ENCODE results near the gene LRWD1. TPM values are rescaled to one million over a fixed set of nuclear protein-coding genes. Genes with fewer than 3 reads are reported as not detected.

The LRWD1 gene
- total and polyA plus RNA-seq, 2 of the 4 experiments (the other 2 are of a cell fraction): 20.3 to 27.2 TPM

DNA sequence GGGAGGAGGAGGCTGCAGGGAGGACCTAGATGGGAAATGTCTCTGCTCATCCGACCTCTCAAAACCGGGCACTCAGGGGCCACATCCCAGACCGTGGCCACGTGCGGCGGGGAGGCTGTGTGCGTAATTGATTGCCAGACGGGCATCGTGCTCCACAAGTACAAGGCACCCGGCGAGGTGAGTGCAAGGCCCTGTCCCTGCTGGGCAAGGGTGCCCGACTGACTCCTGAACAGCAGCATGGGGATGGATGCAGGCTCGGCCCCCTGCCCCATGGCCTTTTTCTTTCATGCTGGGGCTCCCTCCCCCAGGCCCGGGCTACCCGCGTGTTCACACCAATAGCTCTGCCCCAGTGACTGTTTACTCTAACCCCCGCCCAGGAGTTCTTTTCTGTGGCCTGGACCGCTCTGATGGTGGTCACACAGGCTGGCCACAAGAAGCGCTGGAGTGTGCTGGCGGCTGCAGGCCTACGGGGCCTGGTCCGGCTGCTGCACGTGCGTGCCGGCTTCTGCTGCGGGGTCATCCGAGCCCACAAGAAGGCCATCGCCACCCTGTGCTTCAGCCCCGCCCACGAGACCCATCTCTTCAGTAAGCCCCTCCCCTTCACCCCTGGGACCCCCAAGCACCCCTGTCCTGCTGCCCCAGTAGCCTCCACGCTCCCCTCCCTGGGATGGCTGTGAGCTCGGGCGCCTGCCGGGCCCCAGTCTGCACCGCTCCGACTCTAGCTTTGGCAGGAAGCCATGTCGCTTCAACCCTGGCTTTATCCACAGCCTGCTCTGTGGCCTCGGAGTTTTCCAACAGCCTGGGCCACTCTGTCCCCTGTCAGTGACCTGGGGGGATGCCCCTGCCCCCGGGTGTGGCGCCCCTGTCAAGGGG, 3.9 kb downstream of the LRWD1 start:
- Histone ChIP-seq H3K4ac (ENCODE audit: low read depth, low read length) (no peak overlapping the region), H2BK20ac (ENCODE audit: low read depth, low read length) (no peak overlapping the region), H2AK9ac (replicated peaks; ENCODE audit: low read depth, low read length, poor library complexity) (no peak overlapping the region), H3K14ac (replicated peaks; ENCODE audit: low read depth, low read length) (no peak overlapping the region), H3K56ac (ENCODE audit: extremely low read depth, insufficient read depth, low read length) (no peak overlapping the region), H2AK5ac (ENCODE audit: low read depth, low read length) (no peak overlapping the region), H3K27ac (ENCODE audit: insufficient read depth, low read length) (no peak overlapping the region), H2BK15ac (ENCODE audit: low read depth, low read length) (no peak overlapping the region), H4K5ac (ENCODE audit: low read depth, low read length) (no peak overlapping the region), H2BK120ac (ENCODE audit: low read depth, low read length) (no peak overlapping the region), H3K36me3 (ENCODE audit: control insufficient read depth, insufficient read depth, low read length) (peaks cover 39% of the 10 kb centered on the region), H2AFZ (replicated peaks; ENCODE audit: low read length, poor library complexity) (no peak overlapping the region), H3K27me3 (ENCODE audit: control insufficient read depth, insufficient read depth, low read length) (no peaks in the 10 kb centered on the region), H3K79me1 (ENCODE audit: low read depth in 1 of 2, low read length in 2 of 2) (peaks cover 17 to 40% of the 10 kb centered on the region in 2 experiments), H4K91ac (ENCODE audit: insufficient read depth, low read depth, low read length) (no peak overlapping the region), H3K9me1 (ENCODE audit: insufficient read depth, low read length) (peaks cover 11% of the 10 kb centered on the region), H4K8ac (ENCODE audit: low read depth in 2 of 2, low read length in 2 of 2) (no peak overlapping the region), H4K20me1 (ENCODE audit: insufficient read depth, low read length) (peaks cover 11% of the 10 kb centered on the region), H3K4me1 (ENCODE audit: control insufficient read depth, insufficient read depth, low read length) (peaks cover 5% of the 10 kb centered on the region), H3K4me2 (ENCODE audit: low read depth, low read length) (no peak overlapping the region), H3K23ac (ENCODE audit: low read depth, low read length) (no peak overlapping the region), H3K9ac (ENCODE audit: low read depth, low read length) (no peak overlapping the region), H3K4me3 (ENCODE audit: insufficient read depth, low read depth, low read length) (no peak overlapping the region), H3K18ac (ENCODE audit: low read depth, low read length) (no peak overlapping the region), H3K9me3 (ENCODE audit: control insufficient read depth, insufficient read depth, low read length) (no peaks in the 10 kb centered on the region), H2BK5ac (ENCODE audit: low read depth, low read length, poor library complexity, severe bottlenecking) (no peak overlapping the region)
- ChIA-PET CTCF (no interaction called here), POLR2A (ENCODE audit: unreplicated experiment) (no interaction called here)
- TF ChIP-seq POLR2A (IDR thresholded peaks at IDR 0.05; ENCODE audit: low read depth, low read length): no peak
- intact Hi-C loops (cut with micrococcal nuclease): no loop called here
- ATAC-seq (ENCODE audit: low read depth) (no peak), DNase-seq (no peak)
- in situ Hi-C loops (cut with MboI; ENCODE audit: low sequenced_read_pairs): no loop called here
- BruUV-seq (replicated peaks): no TSS peak
- dilution Hi-C loops (cut with HindIII; ENCODE audit: low sequenced_read_pairs, unreplicated experiment): no loop called here
- whole genome bisulfite sequencing, 2 experiments (ENCODE audit: extremely low coverage in 2 of 2, insufficient read length in 1 of 2): 90% methylated on average over 21 of the region's 40 CpGs; no CpG with 5 or more reads in 1 of the 2 experiments

Measured in IMR-90 (cell line).